ENCODE measurements around the gene STAC3. TPM values are rescaled to one million over a fixed set of nuclear protein-coding genes. Genes with fewer than 3 reads are reported as not detected.

STAC3 gene
- total RNA-seq, 6 experiments from 2014 or later = 0.21 to 1.1 (median 0.58) TPM

GRCh38 chr12:57261428-57261865 lies 10.5 kb upstream of the STAC3 start:
- no peak for TF ChIP-seq CTCF (IDR thresholded peaks at IDR 0.05)
- H3K27ac Mint-ChIP-seq = no peak overlapping the region

GRCh38 chr12:57260366-57260765 lies 9.4 kb upstream of the STAC3 start:
- TF ChIP-seq CTCF (IDR thresholded peaks at IDR 0.05) = no peak
- Mint-ChIP-seq H3K27ac (no peak overlapping the region), H3K9me3 (no peaks in the 10 kb centered on the region), H3K27me3 (ENCODE audit: insufficient read depth) (no peaks in the 10 kb centered on the region), H3K4me3 (no peak overlapping the region), H3K36me3 (ENCODE audit: low read depth) (peaks cover 4% of the 10 kb centered on the region; the same call in 1 of the 2 replicates), H3K4me1 (ENCODE audit: low read depth) (peaks cover 7% of the 10 kb centered on the region)
- DNase-seq = no peak

More at GRCh38 chr12:57261428-57261865, 10.5 kb upstream of the STAC3 start:
- Mint-ChIP-seq H3K36me3 (ENCODE audit: low read depth) (peaks cover 4% of the 10 kb centered on the region; the same call in 1 of the 2 replicates), H3K27me3 (ENCODE audit: insufficient read depth) (no peaks in the 10 kb centered on the region), H3K4me1 (ENCODE audit: low read depth) (peaks cover 7% of the 10 kb centered on the region), H3K4me3 (no peak overlapping the region), H3K9me3 (no peaks in the 10 kb centered on the region)
- no peak for DNase-seq

DNA sequence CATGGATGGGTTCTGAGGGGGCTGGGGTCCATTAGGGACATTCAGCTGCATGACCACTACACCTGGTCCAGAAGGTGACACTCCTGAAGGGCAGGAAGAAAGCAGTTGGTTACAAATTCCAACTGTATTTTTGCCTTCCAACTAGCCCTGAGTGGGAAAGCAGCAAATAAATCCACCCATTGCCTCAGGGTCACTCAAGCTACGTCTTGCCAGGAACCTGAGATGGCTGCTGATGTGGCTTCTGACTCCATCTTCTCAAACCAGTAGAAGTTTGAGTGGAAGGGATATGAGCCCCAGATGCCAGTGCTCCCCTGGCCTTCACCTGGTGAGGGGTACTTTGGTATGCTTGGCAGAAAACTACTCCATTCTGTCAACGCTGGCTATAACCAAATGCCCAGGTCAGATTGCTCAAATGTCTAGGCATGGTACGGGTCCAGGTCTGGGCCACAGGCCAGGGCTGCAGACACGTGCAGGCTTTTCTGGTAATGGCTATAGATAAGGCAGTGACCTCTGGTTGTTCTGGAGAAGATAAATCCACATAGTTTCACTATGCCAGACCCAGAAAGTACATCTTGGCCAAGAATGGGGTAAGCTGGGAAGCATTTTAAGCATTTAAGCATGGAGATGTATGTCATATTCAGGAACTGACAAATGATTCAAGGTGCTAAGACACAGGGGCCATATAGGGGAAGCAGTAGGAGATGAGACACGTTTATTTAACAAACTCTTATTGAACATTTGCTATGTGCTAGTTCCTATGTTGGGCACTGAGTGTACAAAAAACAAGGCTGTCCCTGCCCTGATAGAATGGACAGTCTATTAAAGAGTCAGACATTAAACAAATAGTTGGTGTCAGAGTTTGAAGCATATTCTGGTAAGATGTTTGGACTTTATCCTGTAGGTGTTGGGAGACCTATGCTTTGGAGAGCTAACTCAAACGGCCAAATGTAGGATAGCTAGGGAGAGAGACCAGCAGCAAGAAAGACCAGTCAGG lies 8.3 kb upstream of the STAC3 start:
- Mint-ChIP-seq H3K4me1 (ENCODE audit: low read depth) (peaks cover 7% of the 10 kb centered on the region), H3K4me3 (no peak overlapping the region), H3K27me3 (ENCODE audit: insufficient read depth) (no peaks in the 10 kb centered on the region), H3K36me3 (ENCODE audit: low read depth) (peaks cover 4% of the 10 kb centered on the region; the same call in 1 of the 2 replicates), H3K9me3 (no peaks in the 10 kb centered on the region), H3K27ac (no peak overlapping the region)
- no peak for TF ChIP-seq CTCF (IDR thresholded peaks at IDR 0.05)
- no peak for DNase-seq

- H3K4me3 Mint-ChIP-seq = no peak overlapping the region
Measured at GRCh38 chr12:57255916-57256315, 4.9 kb upstream of the STAC3 start.

More at GRCh38 chr12:57255916-57256315, 4.9 kb upstream of the STAC3 start:
- Mint-ChIP-seq H3K4me1 (ENCODE audit: low read depth) (no peaks in the 10 kb centered on the region), H3K9me3 (no peaks in the 10 kb centered on the region), H3K36me3 (ENCODE audit: low read depth) (peaks cover 4% of the 10 kb centered on the region; the same call in 1 of the 2 replicates), H3K27me3 (ENCODE audit: insufficient read depth) (peaks cover 1% of the 10 kb centered on the region; the same call in 1 of the 2 replicates), H3K27ac (no peak overlapping the region)
- TF ChIP-seq CTCF (IDR thresholded peaks at IDR 0.05) = no peak
- DNase-seq = no peak

All from HFFc6 (cell line).